Activated naive CD4-positive, alpha-beta T cell treated with anti-CD3 and anti-CD28 coated beads for 36 hours (primary cell): ENCODE measurements around the gene VASN. TPM values are rescaled to one million over a fixed set of nuclear protein-coding genes. Genes with fewer than 3 reads are reported as not detected.

Experiments used
- CTCF ChIA-PET: fragments of 350-600 bp; sonication (Branson Sonifier 250); formaldehyde crosslinking; loops from one replicate; lab custom pipeline; 2021; ENCODE audit warnings: antibody characterized with exemption; lab: Charles Lee
- DNase-seq: peaks from one replicate; pipeline ENCODE4 v3.0.0-alpha.2; 2020
- H3K27ac Mint-ChIP-seq: one replicate; pipeline ENCODE4 v1.8.0; 2021; ENCODE audit warnings: mild to moderate bottlenecking, mixed read lengths
- H3K27me3 Mint-ChIP-seq: one replicate; pipeline ENCODE4 v1.8.0; 2021; ENCODE audit warnings: low read depth, mixed read lengths
- H3K36me3 Mint-ChIP-seq: one replicate; pipeline ENCODE4 v1.8.0; 2021; ENCODE audit warnings: low read depth, mixed read lengths
- H3K4me1 Mint-ChIP-seq: one replicate; pipeline ENCODE4 v1.8.0; 2021; ENCODE audit warnings: low read depth, mixed read lengths
- H3K4me3 Mint-ChIP-seq: one replicate; pipeline ENCODE4 v1.8.0; 2021; ENCODE audit warnings: mild to moderate bottlenecking, moderate library complexity, mixed read lengths
- H3K9me3 Mint-ChIP-seq: one replicate; pipeline ENCODE4 v1.8.0; 2021; ENCODE audit warnings: mixed read lengths
- intact Hi-C: fragments of 100-400 bp; cut with micrococcal nuclease; formaldehyde crosslinking; loops from one replicate; pipeline ENCODE4 v1.15.1; 2023
- total RNA-seq, 2 experiments: library from RNA; stranded (reverse); gene quantifications; one replicate each; pipeline ENCODE4 v1.2.3, GENCODE V29; 2021

The VASN gene
- total RNA-seq, 2 experiments from 2014 or later, result not detected

DNA sequence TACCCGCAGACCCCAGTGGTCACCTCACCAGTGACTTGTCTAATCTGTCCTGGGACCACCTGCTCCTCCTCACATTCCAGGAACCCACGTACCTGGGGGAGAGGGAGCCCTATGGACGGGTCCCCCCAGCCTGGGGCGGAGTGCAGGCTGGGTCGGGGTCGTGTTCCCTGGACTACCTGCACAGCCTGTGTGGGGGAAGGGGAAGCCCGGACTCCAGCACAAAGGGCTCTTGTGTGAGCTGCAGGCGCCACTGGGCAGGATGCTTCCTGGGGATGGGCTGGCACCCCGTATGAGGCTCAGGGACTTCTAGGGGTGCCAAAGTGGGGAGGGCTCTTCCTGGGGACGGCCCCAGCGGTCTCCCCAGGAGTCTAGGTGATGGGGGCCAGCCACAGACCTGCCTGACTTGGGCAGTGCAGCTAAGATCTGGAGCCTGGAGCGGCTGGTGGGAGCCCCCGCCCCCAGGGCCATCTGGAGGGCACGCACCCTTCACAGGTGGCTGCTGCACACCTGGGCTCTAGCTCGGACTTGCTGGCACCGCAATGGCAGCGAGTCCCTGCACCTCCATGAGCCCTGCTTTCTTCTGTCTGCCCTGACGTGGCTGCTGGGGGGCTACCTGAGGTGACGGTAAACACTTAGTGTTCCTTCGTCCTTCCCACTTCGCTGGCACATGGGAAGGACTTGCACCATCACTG lies 7.5 kb downstream of the VASN start:
- Mint-ChIP-seq H3K27ac (no peak overlapping the region), H3K27me3 (no peaks in the 10 kb centered on the region), H3K4me3 (no peak overlapping the region), H3K4me1 (no peaks in the 10 kb centered on the region), H3K9me3 (no peaks in the 10 kb centered on the region), H3K36me3 (no peaks in the 10 kb centered on the region)
- CTCF ChIA-PET, result interaction anchor here (0.6 kb wide), 1 partner anchor 238 kb away, joined by 3 read pairs; no protein-coding TSS in a partner anchor
- no peak for DNase-seq
- intact Hi-C loops, result no loop called here

- intact Hi-C loops, result no loop called here
- CTCF ChIA-PET, result interaction anchor here (0.6 kb wide), 1 partner anchor 529 kb away, joined by 3 read pairs; no protein-coding TSS in a partner anchor
- Mint-ChIP-seq H3K27me3 (no peaks in the 10 kb centered on the region), H3K4me3 (no peak overlapping the region), H3K9me3 (no peaks in the 10 kb centered on the region), H3K4me1 (no peaks in the 10 kb centered on the region), H3K27ac (no peak overlapping the region), H3K36me3 (no peaks in the 10 kb centered on the region)
- DNase-seq, result no peak
Measured at GRCh38 chr16:4380119-4381063, 8.7 kb downstream of the VASN start.

DNA sequence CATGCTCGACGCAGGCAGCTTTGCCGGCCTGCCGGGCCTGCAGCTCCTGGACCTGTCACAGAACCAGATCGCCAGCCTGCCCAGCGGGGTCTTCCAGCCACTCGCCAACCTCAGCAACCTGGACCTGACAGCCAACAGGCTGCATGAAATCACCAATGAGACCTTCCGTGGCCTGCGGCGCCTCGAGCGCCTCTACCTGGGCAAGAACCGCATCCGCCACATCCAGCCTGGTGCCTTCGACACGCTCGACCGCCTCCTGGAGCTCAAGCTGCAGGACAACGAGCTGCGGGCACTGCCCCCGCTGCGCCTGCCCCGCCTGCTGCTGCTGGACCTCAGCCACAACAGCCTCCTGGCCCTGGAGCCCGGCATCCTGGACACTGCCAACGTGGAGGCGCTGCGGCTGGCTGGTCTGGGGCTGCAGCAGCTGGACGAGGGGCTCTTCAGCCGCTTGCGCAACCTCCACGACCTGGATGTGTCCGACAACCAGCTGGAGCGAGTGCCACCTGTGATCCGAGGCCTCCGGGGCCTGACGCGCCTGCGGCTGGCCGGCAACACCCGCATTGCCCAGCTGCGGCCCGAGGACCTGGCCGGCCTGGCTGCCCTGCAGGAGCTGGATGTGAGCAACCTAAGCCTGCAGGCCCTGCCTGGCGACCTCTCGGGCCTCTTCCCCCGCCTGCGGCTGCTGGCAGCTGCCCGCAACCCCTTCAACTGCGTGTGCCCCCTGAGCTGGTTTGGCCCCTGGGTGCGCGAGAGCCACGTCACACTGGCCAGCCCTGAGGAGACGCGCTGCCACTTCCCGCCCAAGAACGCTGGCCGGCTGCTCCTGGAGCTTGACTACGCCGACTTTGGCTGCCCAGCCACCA lies 9.7 kb downstream of the VASN start:
- CTCF ChIA-PET, result interaction anchor here (0.9 to 1.1 kb wide), 2 partner anchors 21 to 23 kb away, joined by 3 to 5 read pairs; no protein-coding TSS in a partner anchor
- Mint-ChIP-seq H3K4me3 (no peak overlapping the region), H3K27ac (no peak overlapping the region), H3K36me3 (no peaks in the 10 kb centered on the region), H3K27me3 (no peaks in the 10 kb centered on the region), H3K4me1 (no peaks in the 10 kb centered on the region), H3K9me3 (no peaks in the 10 kb centered on the region)
- no peak for DNase-seq
- intact Hi-C loops, result no loop called here

DNA sequence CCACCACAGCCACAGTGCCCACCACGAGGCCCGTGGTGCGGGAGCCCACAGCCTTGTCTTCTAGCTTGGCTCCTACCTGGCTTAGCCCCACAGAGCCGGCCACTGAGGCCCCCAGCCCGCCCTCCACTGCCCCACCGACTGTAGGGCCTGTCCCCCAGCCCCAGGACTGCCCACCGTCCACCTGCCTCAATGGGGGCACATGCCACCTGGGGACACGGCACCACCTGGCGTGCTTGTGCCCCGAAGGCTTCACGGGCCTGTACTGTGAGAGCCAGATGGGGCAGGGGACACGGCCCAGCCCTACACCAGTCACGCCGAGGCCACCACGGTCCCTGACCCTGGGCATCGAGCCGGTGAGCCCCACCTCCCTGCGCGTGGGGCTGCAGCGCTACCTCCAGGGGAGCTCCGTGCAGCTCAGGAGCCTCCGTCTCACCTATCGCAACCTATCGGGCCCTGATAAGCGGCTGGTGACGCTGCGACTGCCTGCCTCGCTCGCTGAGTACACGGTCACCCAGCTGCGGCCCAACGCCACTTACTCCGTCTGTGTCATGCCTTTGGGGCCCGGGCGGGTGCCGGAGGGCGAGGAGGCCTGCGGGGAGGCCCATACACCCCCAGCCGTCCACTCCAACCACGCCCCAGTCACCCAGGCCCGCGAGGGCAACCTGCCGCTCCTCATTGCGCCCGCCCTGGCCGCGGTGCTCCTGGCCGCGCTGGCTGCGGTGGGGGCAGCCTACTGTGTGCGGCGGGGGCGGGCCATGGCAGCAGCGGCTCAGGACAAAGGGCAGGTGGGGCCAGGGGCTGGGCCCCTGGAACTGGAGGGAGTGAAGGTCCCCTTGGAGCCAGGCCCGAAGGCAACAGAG lies 10.5 kb downstream of the VASN start:
- no peaks in the 10 kb centered on the region for H3K36me3 Mint-ChIP-seq

GRCh38 chr16:4382795-4383357 lies 11.2 kb downstream of the VASN start:
- CTCF ChIA-PET, result no interaction called here
- intact Hi-C loops, result no loop called here
- no peaks in the 10 kb centered on the region for H3K27me3 Mint-ChIP-seq
- no peaks in the 10 kb centered on the region for H3K36me3 Mint-ChIP-seq
- H3K4me1 Mint-ChIP-seq, result no peaks in the 10 kb centered on the region
- H3K4me3 Mint-ChIP-seq, result no peak overlapping the region
- no peak for DNase-seq
- no peak overlapping the region for H3K27ac Mint-ChIP-seq
- no peaks in the 10 kb centered on the region for H3K9me3 Mint-ChIP-seq

More for the DNA sequence above, 10.5 kb downstream of the VASN start:
- no peaks in the 10 kb centered on the region for H3K27me3 Mint-ChIP-seq
- CTCF ChIA-PET, result interaction anchor here (0.9 to 1.1 kb wide), 2 partner anchors 21 to 22 kb away, joined by 3 to 5 read pairs; no protein-coding TSS in a partner anchor
- no peak overlapping the region for H3K4me3 Mint-ChIP-seq
- H3K4me1 Mint-ChIP-seq, result no peaks in the 10 kb centered on the region
- intact Hi-C loops, result no loop called here
- H3K27ac Mint-ChIP-seq, result no peak overlapping the region
- DNase-seq, result no peak
- H3K9me3 Mint-ChIP-seq, result no peaks in the 10 kb centered on the region

- no peak for DNase-seq
- H3K27me3 Mint-ChIP-seq, result no peaks in the 10 kb centered on the region
- H3K9me3 Mint-ChIP-seq, result no peaks in the 10 kb centered on the region
- no peak overlapping the region for H3K4me3 Mint-ChIP-seq
- H3K36me3 Mint-ChIP-seq, result no peaks in the 10 kb centered on the region
- no peak overlapping the region for H3K27ac Mint-ChIP-seq
- no peaks in the 10 kb centered on the region for H3K4me1 Mint-ChIP-seq
- CTCF ChIA-PET, result interaction anchor here (1.0 kb wide), 1 partner anchor 24 kb away, joined by 3 read pairs; no protein-coding TSS in a partner anchor
- intact Hi-C loops, result no loop called here
Measured at GRCh38 chr16:4383591-4384444, 12.2 kb downstream of the VASN start.

- no peak overlapping the region for H3K27ac Mint-ChIP-seq
- H3K4me1 Mint-ChIP-seq, result no peaks in the 10 kb centered on the region
- no peaks in the 10 kb centered on the region for H3K36me3 Mint-ChIP-seq
- no peak for DNase-seq
- no peaks in the 10 kb centered on the region for H3K9me3 Mint-ChIP-seq
- intact Hi-C loops, result no loop called here
- CTCF ChIA-PET, result interaction anchor here (1.0 kb wide), 1 partner anchor 25 kb away, joined by 3 read pairs; no protein-coding TSS in a partner anchor
- H3K27me3 Mint-ChIP-seq, result no peaks in the 10 kb centered on the region
- no peak overlapping the region for H3K4me3 Mint-ChIP-seq
Measured at GRCh38 chr16:4384509-4384942, 12.9 kb downstream of the VASN start.

- H3K27me3 Mint-ChIP-seq, result no peaks in the 10 kb centered on the region
- CTCF ChIA-PET, result no interaction called here
- no peak overlapping the region for H3K4me3 Mint-ChIP-seq
- DNase-seq, result no peak
- no peaks in the 10 kb centered on the region for H3K9me3 Mint-ChIP-seq
- intact Hi-C loops, result no loop called here
- no peaks in the 10 kb centered on the region for H3K4me1 Mint-ChIP-seq
- no peaks in the 10 kb centered on the region for H3K36me3 Mint-ChIP-seq
- H3K27ac Mint-ChIP-seq, result no peak overlapping the region
Measured at GRCh38 chr16:4385066-4385788, 13.6 kb downstream of the VASN start.

DNA sequence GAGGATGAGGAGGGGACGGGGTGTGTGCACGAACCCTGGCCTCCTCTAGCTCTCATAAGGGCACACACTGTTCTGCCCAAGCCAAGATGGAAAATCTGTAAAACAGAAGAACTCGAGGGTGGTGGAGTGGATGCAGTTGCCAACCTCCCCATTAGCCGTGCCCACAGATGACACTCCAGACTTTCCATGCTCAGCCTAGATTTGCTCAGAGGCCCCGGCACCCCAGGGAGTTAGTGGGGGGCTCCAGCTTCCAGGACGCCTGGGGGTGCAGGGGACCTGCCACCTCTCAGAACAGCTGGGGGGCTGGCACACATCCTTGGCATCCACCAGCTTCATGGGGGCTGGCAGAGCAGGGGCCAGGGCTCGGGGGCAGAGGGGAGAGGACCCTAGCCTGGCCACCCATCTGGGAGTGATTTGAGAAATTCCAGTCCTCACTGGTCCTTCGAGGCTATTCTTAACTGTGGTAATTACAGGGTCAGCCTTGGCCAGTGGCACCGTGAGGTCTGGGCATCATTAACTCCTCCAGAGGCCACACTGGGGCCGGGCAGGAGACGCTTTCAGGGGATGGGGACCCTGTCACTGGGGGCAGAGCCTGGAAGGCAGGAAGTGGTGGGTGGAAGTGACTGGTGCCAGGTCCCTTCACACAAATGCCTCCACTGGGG lies 14.3 kb downstream of the VASN start:
- no peak overlapping the region for H3K27ac Mint-ChIP-seq
- no peak overlapping the region for H3K4me3 Mint-ChIP-seq
- no peaks in the 10 kb centered on the region for H3K4me1 Mint-ChIP-seq
- DNase-seq, result no peak
- intact Hi-C loops, result no loop called here
- H3K36me3 Mint-ChIP-seq, result no peaks in the 10 kb centered on the region
- no peaks in the 10 kb centered on the region for H3K9me3 Mint-ChIP-seq
- CTCF ChIA-PET, result no interaction called here
- H3K27me3 Mint-ChIP-seq, result no peaks in the 10 kb centered on the region

DNA sequence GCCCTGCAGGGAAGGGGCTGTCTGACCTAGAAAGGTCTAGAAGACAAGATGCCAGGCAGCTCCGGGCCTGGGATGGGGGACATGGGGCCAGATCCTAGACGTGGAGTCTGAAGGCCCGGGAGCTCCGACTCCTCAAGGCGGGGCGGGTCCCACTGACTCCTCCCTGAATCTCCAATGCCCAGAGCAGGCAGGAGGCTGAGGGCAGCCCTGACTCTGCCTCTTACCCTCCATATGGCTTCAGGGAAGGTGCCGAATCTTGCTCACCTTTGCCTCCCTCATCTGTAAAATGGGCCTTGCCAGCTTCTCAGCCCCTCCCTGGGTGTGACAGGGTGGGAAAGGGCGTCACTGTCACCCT lies 14.8 kb downstream of the VASN start:
- intact Hi-C loops, result no loop called here
- no peak overlapping the region for H3K27ac Mint-ChIP-seq
- CTCF ChIA-PET, result no interaction called here
- H3K9me3 Mint-ChIP-seq, result no peaks in the 10 kb centered on the region
- H3K27me3 Mint-ChIP-seq, result no peaks in the 10 kb centered on the region
- no peaks in the 10 kb centered on the region for H3K36me3 Mint-ChIP-seq
- no peak for DNase-seq
- no peaks in the 10 kb centered on the region for H3K4me1 Mint-ChIP-seq
- no peak overlapping the region for H3K4me3 Mint-ChIP-seq
